Measurements from ENCODE around the gene GSTM2.

GSTM2 gene

GRCh38 chr1:109627692-109628399, 40.0 kb upstream of the GSTM2 start:
- no peak for DNase-seq
- intact Hi-C loops (cut with DNase I), result no loop called here

GRCh38 chr1:109628540-109629321, 39.1 kb upstream of the GSTM2 start:
- intact Hi-C loops (cut with DNase I), result no loop called here
- DNase-seq, result peak in 35 of 42 donors; percentile 42 to 91 (median 74)

- DNase-seq, result no peak
- intact Hi-C loops (cut with DNase I), result no loop called here
Observed at GRCh38 chr1:109629372-109630030, 38.4 kb upstream of the GSTM2 start.

- intact Hi-C loops (cut with DNase I), result no loop called here
- DNase-seq, result peak in 2 of 42 donors; percentile 55 to 75
Observed at GRCh38 chr1:109630081-109630897, 37.6 kb upstream of the GSTM2 start.

- intact Hi-C loops (cut with DNase I), result no loop called here
- DNase-seq, result peak in 1 of 42 donors; percentile 28
Observed at GRCh38 chr1:109630898-109631512, 36.9 kb upstream of the GSTM2 start.

GRCh38 chr1:109631513-109632505, 36.0 kb upstream of the GSTM2 start:
- peak in 2 of 42 donors; percentile 36 to 39 for DNase-seq
- intact Hi-C loops (cut with DNase I), result no loop called here

- intact Hi-C loops (cut with DNase I), result no loop called here
- DNase-seq, result peak in 37 of 42 donors; percentile 44 to 84 (median 70)
Observed at GRCh38 chr1:109632671-109633346, 35.0 kb upstream of the GSTM2 start.

- peak in 4 of 42 donors; percentile 11 to 35 (median 25) for DNase-seq
- intact Hi-C loops (cut with DNase I), result no loop called here
Observed at GRCh38 chr1:109634292-109634691, 33.6 kb upstream of the GSTM2 start.

GRCh38 chr1:109634771-109635750, 32.8 kb upstream of the GSTM2 start:
- peak in 4 of 42 donors; percentile 1 to 36 (median 24) for DNase-seq
- intact Hi-C loops (cut with DNase I), result no loop called here

- DNase-seq, result peak in 4 of 42 donors; percentile 0 to 34 (median 12)
- intact Hi-C loops (cut with DNase I), result no loop called here
Observed at GRCh38 chr1:109635862-109636200, 32.0 kb upstream of the GSTM2 start.

GRCh38 chr1:109636201-109636952, 31.5 kb upstream of the GSTM2 start:
- DNase-seq, result peak in 15 of 42 donors; percentile 21 to 80 (median 64)
- intact Hi-C loops (cut with DNase I), result no loop called here

- DNase-seq, result peak in 6 of 42 donors; percentile 0 to 14 (median 4)
- intact Hi-C loops (cut with DNase I), result no loop called here
Observed at GRCh38 chr1:109637446-109637845, 30.4 kb upstream of the GSTM2 start.

GRCh38 chr1:109639063-109639840, 28.6 kb upstream of the GSTM2 start:
- peak in 5 of 42 donors; percentile 4 to 34 (median 15) for DNase-seq
- intact Hi-C loops (cut with DNase I), result no loop called here

- intact Hi-C loops (cut with DNase I), result loop anchor here (5.0 to 10.0 kb wide), 2 partner anchors 137 to 345 kb away; partner anchors contain the start of gene AHCYL1
- DNase-seq, result peak in 8 of 42 donors; percentile 10 to 74 (median 34)
Observed at GRCh38 chr1:109639841-109640184, 28.0 kb upstream of the GSTM2 start.

Data from head of caudate nucleus (tissue), 42 donors.